Thoracic aorta (tissue), 2 donors: ENCODE data around the gene CFB. TPM values are rescaled to one million over a fixed set of nuclear protein-coding genes. Genes with fewer than 3 reads are reported as not detected.
"Not testable (repeated sequence)": the region's sequence is repeated elsewhere in the genome, so short reads cannot be mapped to it uniquely, and the experiment has no call there.

Source experiments
- ATAC-seq: fragments of 150-250 bp; one replicate; pipeline ENCODE4 v1.8.0; 2017; ENCODE audit warnings: low read depth; ENCODE audit not compliant: insufficient number of reproducible peaks, low FRiP score
- DNase-seq: peaks from one replicate; pipeline ENCODE4 v3.0.0-alpha.2; 2020; ENCODE audit warnings: low spot score
- H3K27ac ChIP-seq, 2 donors: fragments of 200-600 bp; sonication (generic); 1 replicate in 1 of 2; 2 replicates in 1 of 2; pipeline ENCODE4 v1.5.1; 2016; ENCODE audit warnings: mild to moderate bottlenecking in 2 of 2, moderate library complexity in 2 of 2
- H3K27me3 ChIP-seq: fragments of 200-600 bp; sonication (generic); replicated peaks from 2 replicates; pipeline ENCODE4 v1.6.0; 2016; ENCODE audit warnings: mild to moderate bottlenecking; ENCODE audit not compliant: insufficient read depth
- H3K36me3 ChIP-seq: fragments of 200-600 bp; sonication (generic); one replicate; pipeline ENCODE4 v1.5.1; 2016
- H3K4me1 ChIP-seq, 2 donors: fragments of 200-600 bp; sonication (generic); 1 replicate in 1 of 2; 2 replicates in 1 of 2; pipeline versions ENCODE4 v1.5.1 to v1.6.0; 2016; ENCODE audit warnings: low read depth in 2 of 2, mild to moderate bottlenecking in 1 of 2; ENCODE audit not compliant: control insufficient read depth in 1 of 2
- H3K4me3 ChIP-seq: fragments of 200-600 bp; sonication (generic); 2 replicates; pipeline ENCODE4 v1.5.1; 2016; ENCODE audit warnings: mild to moderate bottlenecking
- H3K9me3 ChIP-seq: fragments of 200-600 bp; sonication (generic); 2 replicates; pipeline ENCODE4 v1.5.1; 2016
- CTCF ChIP-seq: fragments of 200-600 bp; sonication (generic); IDR thresholded peaks from one replicate; pipeline ENCODE4 v1.5.1; 2019; ENCODE audit warnings: antibody characterized with exemption
- total RNA-seq, 2 donors: library from RNA; depleted of rRNA; stranded (reverse); fragments of >200 nt; gene quantifications; one replicate each; pipeline versions ENCODE4 v1.1.0 to v1.2.3, GENCODE V29; 2016

The CFB gene
- total RNA-seq, 2 donors from 2014 or later: 55.2 to 142 TPM

GRCh38 chr6:31901953-31902643 is 43.8 kb upstream of the CFB start, which contains the start of gene ZBTB12:
TSS of gene ZBTB12 (minus strand) at chr6:31902086. CDS start at chr6:31901305, 781 bp downstream.
- DNase-seq: peak; percentile 75
- TF ChIP-seq CTCF: no peak
- peak; percentile 56 for ATAC-seq
- H3K9me3 ChIP-seq: no peaks in the 10 kb centered on the region
- no peaks in the 10 kb centered on the region for H3K27me3 ChIP-seq
- H3K4me3 ChIP-seq: peak within 1 kb of the TSS; percentile 85
- H3K4me1 ChIP-seq: peaks cover 10 to 33% of the 10 kb centered on the region in 2 donors
- peak within 1 kb of the TSS; percentile 79 to 81 for H3K27ac ChIP-seq
- H3K36me3 ChIP-seq: no peaks in the 10 kb centered on the region

DNA sequence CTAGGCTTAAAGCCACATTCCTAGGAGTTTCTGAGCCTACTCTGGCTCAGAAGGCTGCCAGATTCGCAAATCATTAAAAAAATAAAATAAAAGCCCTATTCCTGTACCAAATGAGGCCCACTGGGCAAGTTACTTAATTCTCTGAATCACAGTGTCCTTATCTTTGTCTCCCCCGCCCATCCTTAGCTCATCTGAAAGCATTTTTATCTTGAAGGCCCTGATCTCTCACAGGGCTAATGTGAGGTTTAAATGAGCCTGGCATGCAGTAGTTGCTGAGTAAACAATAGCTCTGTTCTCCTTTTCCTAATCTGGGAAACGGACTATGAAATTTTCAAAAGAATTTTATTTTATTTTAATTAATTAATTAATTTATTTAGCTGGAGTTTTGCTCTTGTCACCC is 41.9 kb upstream of the CFB start:
- Histone ChIP-seq H3K4me1 (peaks cover 5 to 27% of the 10 kb centered on the region in 2 donors), H3K27me3 (no peaks in the 10 kb centered on the region), H3K36me3 (no peaks in the 10 kb centered on the region), H3K27ac (peak overlapping the region in 1 of 2 donors; percentile 12), H3K9me3 (no peaks in the 10 kb centered on the region), H3K4me3 (no peak overlapping the region)
- no peak for TF ChIP-seq CTCF
- ATAC-seq: no peak
- no peak for DNase-seq

- no peak overlapping the region for H3K4me3 ChIP-seq
- H3K9me3 ChIP-seq: no peaks in the 10 kb centered on the region
- no peaks in the 10 kb centered on the region for H3K27me3 ChIP-seq
- DNase-seq (no peak), ATAC-seq (no peak)
- no peaks in the 10 kb centered on the region for H3K36me3 ChIP-seq
- no peak overlapping the region for H3K27ac ChIP-seq
- TF ChIP-seq CTCF: no peak
- peaks cover 5 to 27% of the 10 kb centered on the region in 2 donors for H3K4me1 ChIP-seq
Observed at GRCh38 chr6:31905041-31905440, 40.9 kb upstream of the CFB start.

DNA sequence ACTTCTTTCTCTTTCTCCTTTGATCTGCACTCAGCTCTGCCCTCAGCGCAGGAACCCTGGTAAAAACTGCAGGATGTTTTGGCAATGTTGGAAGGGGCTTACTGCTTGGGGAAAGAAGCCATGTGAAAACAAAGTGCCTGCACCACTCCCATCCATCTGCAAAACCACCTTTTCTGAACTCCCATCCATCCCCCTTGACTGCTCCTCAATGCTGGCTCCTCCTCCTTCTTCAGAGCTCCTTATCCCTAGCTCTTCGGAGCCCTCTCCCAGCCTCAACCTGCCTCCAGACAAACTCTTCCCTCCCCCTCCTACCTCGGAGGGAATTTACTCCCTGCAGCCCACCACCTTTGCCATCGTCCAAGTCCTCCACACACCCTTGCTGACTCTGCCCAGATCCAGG is 39.8 kb upstream of the CFB start:
- no peak for DNase-seq
- Histone ChIP-seq H3K4me1 (peaks cover 7 to 19% of the 10 kb centered on the region in 2 donors), H3K9me3 (no peaks in the 10 kb centered on the region), H3K27me3 (no peaks in the 10 kb centered on the region), H3K4me3 (no peak overlapping the region), H3K27ac (no peak overlapping the region), H3K36me3 (no peaks in the 10 kb centered on the region)
- TF ChIP-seq CTCF: no peak
- ATAC-seq: no peak

DNA sequence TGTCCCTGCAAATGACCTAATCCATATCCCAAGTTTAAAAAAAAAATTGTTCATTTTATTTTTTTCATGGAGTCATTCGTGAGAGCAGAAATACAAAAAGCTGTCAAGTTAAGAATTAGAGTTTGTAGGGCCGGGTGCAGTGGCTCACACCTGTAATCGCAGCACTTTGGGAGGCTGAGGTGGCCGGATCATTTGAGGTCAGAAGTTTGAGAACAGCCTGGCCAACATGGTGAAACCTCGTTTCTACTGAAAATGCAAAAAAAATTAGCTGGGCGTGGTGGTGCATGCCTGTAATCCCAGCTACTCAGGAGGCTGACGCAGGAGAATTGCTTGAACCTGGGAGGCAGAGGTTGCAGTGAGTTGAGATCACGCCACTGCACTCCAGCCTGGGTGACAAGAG is 39.2 kb upstream of the CFB start:
- not testable (repeated sequence) for H3K4me3 ChIP-seq, ATAC-seq, H3K9me3 ChIP-seq, H3K27me3 ChIP-seq, DNase-seq, H3K27ac ChIP-seq, H3K36me3 ChIP-seq
- H3K4me1 ChIP-seq: peaks cover 13 to 16% of the 10 kb centered on the region in 2 donors
